ENCODE measurements around the gene TRIM60. TPM values are rescaled to one million over a fixed set of nuclear protein-coding genes. Genes with fewer than 3 reads are reported as not detected.

The TRIM60 gene
- total and polyA plus RNA-seq, 2 of the 4 experiments (the other 2 are of a cell fraction) = not detected

GRCh38 chr4:165006886-165007285, 24.9 kb upstream of the TRIM60 start:
- TF ChIP-seq MAFK (IDR thresholded peaks at IDR 0.05; ENCODE audit: low read depth, low read length) (no peak), POLR2A (IDR thresholded peaks at IDR 0.05; ENCODE audit: low read depth, low read length) (no peak), SMC3 (IDR thresholded peaks at IDR 0.05; ENCODE audit: low read depth, low read length) (no peak), CTCF (conservative IDR thresholded peaks at IDR 0.05; ENCODE audit: low read depth, low read length) (no peak), MAZ (IDR thresholded peaks at IDR 0.05; ENCODE audit: borderline replicate concordance, low read depth, low read length) (no peak), RAD21 (IDR thresholded peaks at IDR 0.05; ENCODE audit: low read length) (no peak), MXI1 (IDR thresholded peaks at IDR 0.05; ENCODE audit: borderline replicate concordance, low read depth, low read length) (no peak), BHLHE40 (IDR thresholded peaks at IDR 0.05; ENCODE audit: low read depth, low read length) (no peak), FOS (IDR thresholded peaks at IDR 0.05; ENCODE audit: low read depth, low read length) (no peak), RFX5 (IDR thresholded peaks at IDR 0.05; ENCODE audit: low read depth, low read length) (no peak), NFE2L2 (IDR thresholded peaks at IDR 0.05; ENCODE audit: low read depth, low read length) (no peak), CEBPB (IDR thresholded peaks at IDR 0.05; ENCODE audit: low read depth, low read length) (no peak), CHD1 (IDR thresholded peaks at IDR 0.05; ENCODE audit: low read depth, low read length) (no peak), ELK1 (IDR thresholded peaks at IDR 0.05; ENCODE audit: borderline replicate concordance, low read depth, low read length) (no peak), USF2 (IDR thresholded peaks at IDR 0.05; ENCODE audit: low read depth, low read length) (no peak), RCOR1 (IDR thresholded peaks at IDR 0.05; ENCODE audit: insufficient replicate concordance, low read length) (no peak)
- Histone ChIP-seq H2BK15ac (ENCODE audit: low read depth, low read length) (no peak overlapping the region), H3K23ac (ENCODE audit: low read depth, low read length) (no peak overlapping the region), H3K9me1 (ENCODE audit: insufficient read depth, low read length) (no peaks in the 10 kb centered on the region), H2BK5ac (ENCODE audit: low read depth, low read length, poor library complexity, severe bottlenecking) (no peak overlapping the region), H3K27me3 (ENCODE audit: control insufficient read depth, insufficient read depth, low read length) (no peaks in the 10 kb centered on the region), H3K56ac (ENCODE audit: extremely low read depth, insufficient read depth, low read length) (no peak overlapping the region), H3K18ac (ENCODE audit: low read depth, low read length) (no peak overlapping the region), H3K9me3 (ENCODE audit: control insufficient read depth, insufficient read depth, low read length) (no peaks in the 10 kb centered on the region), H3K4me1 (ENCODE audit: control insufficient read depth, insufficient read depth, low read length) (no peaks in the 10 kb centered on the region), H4K91ac (ENCODE audit: insufficient read depth, low read depth, low read length) (no peak overlapping the region), H3K79me1 (ENCODE audit: low read depth in 1 of 2, low read length in 2 of 2) (no peaks in the 10 kb centered on the region), H3K4ac (ENCODE audit: low read depth, low read length) (no peak overlapping the region), H4K5ac (ENCODE audit: low read depth, low read length) (no peak overlapping the region), H3K4me2 (ENCODE audit: low read depth, low read length) (no peak overlapping the region), H4K20me1 (ENCODE audit: insufficient read depth, low read length) (no peaks in the 10 kb centered on the region), H2AK5ac (ENCODE audit: low read depth, low read length) (no peak overlapping the region), H3K14ac (replicated peaks; ENCODE audit: low read depth, low read length) (no peak overlapping the region), H3K27ac (ENCODE audit: insufficient read depth, low read length) (no peak overlapping the region), H4K8ac (ENCODE audit: low read depth in 2 of 2, low read length in 2 of 2) (no peak overlapping the region), H2BK20ac (ENCODE audit: low read depth, low read length) (no peak overlapping the region), H3K36me3 (ENCODE audit: control insufficient read depth, insufficient read depth, low read length) (no peaks in the 10 kb centered on the region), H2BK120ac (ENCODE audit: low read depth, low read length) (no peak overlapping the region), H2AFZ (replicated peaks; ENCODE audit: low read length, poor library complexity) (no peak overlapping the region), H3K4me3 (ENCODE audit: insufficient read depth, low read depth, low read length) (no peak overlapping the region), H2AK9ac (replicated peaks; ENCODE audit: low read depth, low read length, poor library complexity) (no peak overlapping the region), H3K9ac (ENCODE audit: low read depth, low read length) (no peak overlapping the region)
- dilution Hi-C loops (cut with HindIII; ENCODE audit: low sequenced_read_pairs, unreplicated experiment) (no loop called here), in situ Hi-C loops (cut with MboI; ENCODE audit: low sequenced_read_pairs) (no loop called here), intact Hi-C loops (cut with micrococcal nuclease) (no loop called here)
- CTCF ChIA-PET = no interaction called here
- POLR2A ChIA-PET (ENCODE audit: unreplicated experiment) = no interaction called here
- DNase-seq (no peak), ATAC-seq (ENCODE audit: low read depth) (no peak)
- WGBS, 2 experiments (ENCODE audit: extremely low coverage in 2 of 2, insufficient read length in 1 of 2) = 40% methylated on average over 1 of the region's 5 CpGs; no CpG with 5 or more reads in 1 of the 2 experiments
- no TSS peak for BruUV-seq (replicated peaks)
